ENCODE measurements around the gene PDZK1IP1.

PDZK1IP1 gene

DNA sequence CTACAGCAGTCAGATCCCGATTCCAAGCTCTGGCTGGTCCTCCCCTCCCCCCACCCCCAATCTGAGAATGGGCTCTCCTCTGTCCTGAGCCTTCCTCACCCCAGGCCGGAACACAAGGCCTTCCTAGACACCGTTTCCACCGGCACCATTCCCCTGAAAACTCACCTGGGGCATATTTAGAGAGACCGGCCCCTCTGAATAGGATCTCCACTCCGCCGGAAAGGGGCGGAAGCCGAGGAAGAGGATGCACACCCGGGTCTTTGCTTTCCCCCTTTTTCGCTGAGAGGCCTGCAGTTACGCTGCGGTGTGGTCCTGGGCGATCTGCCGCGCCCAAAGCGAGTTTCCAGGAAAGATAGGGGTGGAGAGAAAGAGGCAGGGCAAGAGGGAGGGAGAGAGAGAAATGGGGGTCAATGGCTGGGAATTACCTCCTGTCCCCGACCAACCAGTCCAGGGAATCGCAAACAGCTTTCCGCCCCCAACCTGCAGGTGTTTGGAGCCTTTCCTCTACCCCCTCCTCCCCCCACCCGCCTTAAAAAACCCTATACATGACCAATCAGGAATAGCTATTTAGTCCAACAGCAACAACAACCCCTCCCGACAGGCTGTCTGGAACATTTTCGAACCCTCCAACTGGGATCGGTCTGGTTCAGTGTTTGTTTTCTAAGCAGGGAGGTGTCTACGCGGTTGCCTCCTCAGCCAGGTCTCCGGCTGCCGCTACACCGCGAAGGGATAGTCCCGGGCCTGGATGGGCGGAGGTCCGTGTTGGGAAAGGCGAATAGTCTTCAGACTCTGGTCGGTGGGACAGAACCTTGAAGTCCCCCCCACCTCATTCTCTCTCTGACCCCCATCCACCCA, 39.4 kb upstream of the PDZK1IP1 start:
- H3K4me3 ChIP-seq (ENCODE audit: insufficient read depth, low read length, poor library complexity, severe bottlenecking), result no peak overlapping the region
- H3K36me3 ChIP-seq (ENCODE audit: low read length), result no peaks in the 10 kb centered on the region
- H3K9me3 ChIP-seq (ENCODE audit: insufficient read depth, low read length), result no peaks in the 10 kb centered on the region
- H3K9me2 ChIP-seq (replicated peaks; ENCODE audit: insufficient read depth, low read length), result no peaks in the 10 kb centered on the region
- H4K20me1 ChIP-seq (ENCODE audit: low read depth, low read length), result no peaks in the 10 kb centered on the region
- no peaks in the 10 kb centered on the region for H3K27me3 ChIP-seq (ENCODE audit: low read length)
- no peak for TF ChIP-seq EZH2phosphoT487 (conservative IDR thresholded peaks at IDR 0.05; ENCODE audit: low read length)
- TF ChIP-seq, protein P1, sequence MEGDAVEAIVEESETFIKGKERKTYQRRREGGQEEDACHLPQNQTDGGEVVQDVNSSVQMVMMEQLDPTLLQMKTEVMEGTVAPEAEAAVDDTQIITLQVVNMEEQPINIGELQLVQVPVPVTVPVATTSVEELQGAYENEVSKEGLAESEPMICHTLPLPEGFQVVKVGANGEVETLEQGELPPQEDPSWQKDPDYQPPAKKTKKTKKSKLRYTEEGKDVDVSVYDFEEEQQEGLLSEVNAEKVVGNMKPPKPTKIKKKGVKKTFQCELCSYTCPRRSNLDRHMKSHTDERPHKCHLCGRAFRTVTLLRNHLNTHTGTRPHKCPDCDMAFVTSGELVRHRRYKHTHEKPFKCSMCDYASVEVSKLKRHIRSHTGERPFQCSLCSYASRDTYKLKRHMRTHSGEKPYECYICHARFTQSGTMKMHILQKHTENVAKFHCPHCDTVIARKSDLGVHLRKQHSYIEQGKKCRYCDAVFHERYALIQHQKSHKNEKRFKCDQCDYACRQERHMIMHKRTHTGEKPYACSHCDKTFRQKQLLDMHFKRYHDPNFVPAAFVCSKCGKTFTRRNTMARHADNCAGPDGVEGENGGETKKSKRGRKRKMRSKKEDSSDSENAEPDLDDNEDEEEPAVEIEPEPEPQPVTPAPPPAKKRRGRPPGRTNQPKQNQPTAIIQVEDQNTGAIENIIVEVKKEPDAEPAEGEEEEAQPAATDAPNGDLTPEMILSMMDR (IDR thresholded peaks at IDR 0.05; ENCODE audit: insufficient read depth, low read length, poor library complexity, severe bottlenecking), result no peak
- H3K79me2 ChIP-seq (ENCODE audit: insufficient read depth, low read length), result no peaks in the 10 kb centered on the region
- H3K9ac ChIP-seq (ENCODE audit: low read length), result no peak overlapping the region
- H2AFZ ChIP-seq (ENCODE audit: low read depth, low read length, severe bottlenecking), result no peak overlapping the region
- no peaks in the 10 kb centered on the region for H3F3A ChIP-seq (ENCODE audit: insufficient read depth)
- H3K4me2 ChIP-seq (ENCODE audit: low read depth, low read length, poor library complexity, severe bottlenecking), result no peak overlapping the region
- no peak overlapping the region for H3K27ac ChIP-seq (ENCODE audit: low read depth, low read length)

DNA sequence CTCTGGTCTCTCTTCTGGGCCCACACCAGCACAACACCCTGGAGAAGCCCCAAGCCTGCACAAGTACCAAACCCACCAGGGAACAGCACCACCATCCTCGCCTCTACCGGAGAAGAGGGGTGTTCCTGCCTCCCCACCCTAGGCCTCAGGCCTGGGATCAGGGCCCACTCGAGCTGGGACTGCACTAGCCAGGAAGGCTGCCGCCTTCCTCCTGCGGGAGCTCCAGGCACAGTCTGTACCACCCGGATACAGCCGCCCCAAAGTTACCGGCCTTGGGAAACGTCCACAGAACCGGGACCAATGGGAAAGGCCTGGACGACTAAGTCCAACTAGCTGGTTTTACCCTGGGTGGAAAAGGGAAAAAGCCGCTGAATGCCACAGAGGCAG, 38.8 kb upstream of the PDZK1IP1 start:
- Histone ChIP-seq H2AFZ (ENCODE audit: low read depth, low read length, severe bottlenecking) (no peak overlapping the region), H3K79me2 (ENCODE audit: insufficient read depth, low read length) (no peaks in the 10 kb centered on the region), H3K36me3 (ENCODE audit: low read length) (no peaks in the 10 kb centered on the region), H3K27ac (ENCODE audit: low read depth, low read length) (no peak overlapping the region), H3K9me2 (replicated peaks; ENCODE audit: insufficient read depth, low read length) (no peaks in the 10 kb centered on the region), H3K4me2 (ENCODE audit: low read depth, low read length, poor library complexity, severe bottlenecking) (no peak overlapping the region), H3F3A (ENCODE audit: insufficient read depth) (no peaks in the 10 kb centered on the region), H3K27me3 (ENCODE audit: low read length) (no peaks in the 10 kb centered on the region), H3K9me3 (ENCODE audit: insufficient read depth, low read length) (no peaks in the 10 kb centered on the region), H4K20me1 (ENCODE audit: low read depth, low read length) (no peaks in the 10 kb centered on the region), H3K4me3 (ENCODE audit: insufficient read depth, low read length, poor library complexity, severe bottlenecking) (no peak overlapping the region), H3K9ac (ENCODE audit: low read length) (no peak overlapping the region)
- TF ChIP-seq EZH2phosphoT487 (conservative IDR thresholded peaks at IDR 0.05; ENCODE audit: low read length), result no peak
- TF ChIP-seq, protein P1 (IDR thresholded peaks at IDR 0.05; ENCODE audit: insufficient read depth, low read length, poor library complexity, severe bottlenecking), result no peak

DNA sequence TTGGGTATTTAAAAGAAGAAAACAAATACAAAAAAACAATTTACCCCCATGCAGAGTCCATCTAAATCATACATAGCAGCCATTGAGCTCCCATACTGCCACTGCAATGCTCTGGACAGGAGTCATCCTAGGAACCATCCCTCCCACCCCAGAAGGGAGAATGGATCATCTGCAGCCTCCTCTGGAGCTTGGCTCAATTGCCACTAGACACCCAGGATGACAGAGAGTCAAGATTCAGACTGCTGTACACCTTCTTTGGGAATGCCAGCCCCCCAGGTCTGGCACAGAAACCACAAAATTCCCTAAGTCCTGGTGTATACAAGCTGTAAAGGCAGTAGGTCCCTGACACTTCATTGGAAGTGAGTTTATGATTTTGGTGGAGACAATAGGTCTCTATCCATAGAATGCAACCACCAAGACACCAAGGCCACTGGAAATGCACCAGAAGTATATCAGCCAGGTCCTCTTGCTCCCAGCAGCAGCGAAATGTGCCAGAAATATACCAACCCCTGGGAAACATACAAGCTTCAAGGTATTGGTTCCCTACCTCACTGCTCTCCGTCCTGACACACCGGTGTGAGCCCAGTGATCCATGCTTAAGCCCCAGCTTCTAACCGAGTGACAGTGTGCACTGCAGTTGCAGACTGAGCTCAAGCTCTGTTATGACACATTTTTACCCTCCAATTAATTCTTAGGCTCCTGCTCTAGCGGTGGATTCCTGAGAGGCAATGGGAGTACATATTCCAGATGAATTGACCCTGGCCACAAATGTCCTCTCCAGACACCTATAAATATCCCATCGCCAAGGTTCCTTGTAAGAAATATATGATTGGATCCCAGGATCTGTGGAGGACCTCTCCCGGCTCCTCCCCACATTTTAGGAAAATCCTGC, 37.8 kb upstream of the PDZK1IP1 start:
- H3K4me2 ChIP-seq (ENCODE audit: low read depth, low read length, poor library complexity, severe bottlenecking), result no peak overlapping the region
- H3K27me3 ChIP-seq (ENCODE audit: low read length), result no peaks in the 10 kb centered on the region
- no peak overlapping the region for H2AFZ ChIP-seq (ENCODE audit: low read depth, low read length, severe bottlenecking)

More for the DNA sequence above, 37.8 kb upstream of the PDZK1IP1 start:
- Histone ChIP-seq H3K27ac (ENCODE audit: low read depth, low read length) (no peak overlapping the region), H3K36me3 (ENCODE audit: low read length) (no peaks in the 10 kb centered on the region), H3K9me2 (replicated peaks; ENCODE audit: insufficient read depth, low read length) (no peaks in the 10 kb centered on the region), H3F3A (ENCODE audit: insufficient read depth) (no peaks in the 10 kb centered on the region), H3K4me3 (ENCODE audit: insufficient read depth, low read length, poor library complexity, severe bottlenecking) (no peak overlapping the region), H3K79me2 (ENCODE audit: insufficient read depth, low read length) (no peaks in the 10 kb centered on the region), H4K20me1 (ENCODE audit: low read depth, low read length) (no peaks in the 10 kb centered on the region), H3K9me3 (ENCODE audit: insufficient read depth, low read length) (no peaks in the 10 kb centered on the region), H3K9ac (ENCODE audit: low read length) (no peak overlapping the region)
- TF ChIP-seq, protein P1 (IDR thresholded peaks at IDR 0.05; ENCODE audit: insufficient read depth, low read length, poor library complexity, severe bottlenecking), result no peak
- TF ChIP-seq EZH2phosphoT487 (conservative IDR thresholded peaks at IDR 0.05; ENCODE audit: low read length), result no peak

Measured in SU-DHL-6 (cell line).